ENCODE results near the gene UGT1A4. TPM values are rescaled to one million over a fixed set of nuclear protein-coding genes. Genes with fewer than 3 reads are reported as not detected.

The UGT1A4 gene
- total RNA-seq, 1 donor from 2014 or later, result not detected

DNA sequence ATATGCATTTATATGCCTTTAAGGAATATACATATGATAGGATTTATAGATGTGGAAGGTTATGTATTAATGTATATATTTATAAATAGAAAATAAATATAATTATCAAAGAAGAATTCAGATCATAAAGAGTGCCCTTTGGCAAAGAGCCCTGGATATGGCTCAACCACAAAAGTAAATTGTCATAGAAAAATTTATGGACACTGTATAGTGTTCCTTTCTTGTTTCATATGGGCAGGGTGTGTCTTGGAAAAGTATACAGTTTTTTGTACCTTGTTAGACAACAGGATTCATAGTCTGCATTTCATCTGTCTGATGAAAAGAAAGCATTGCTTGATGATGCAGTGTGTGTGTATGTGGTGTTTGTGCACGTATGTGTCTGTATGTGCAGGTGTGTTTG, 33.9 kb upstream of the UGT1A4 start:
- no peak for DNase-seq (ENCODE audit: low spot score)
- H3K36me3 Mint-ChIP-seq (ENCODE audit: low read depth), result peaks cover 2% of the 10 kb centered on the region
- no peaks in the 10 kb centered on the region for H3K4me1 Mint-ChIP-seq (ENCODE audit: low read depth)
- TF ChIP-seq, protein P1, sequence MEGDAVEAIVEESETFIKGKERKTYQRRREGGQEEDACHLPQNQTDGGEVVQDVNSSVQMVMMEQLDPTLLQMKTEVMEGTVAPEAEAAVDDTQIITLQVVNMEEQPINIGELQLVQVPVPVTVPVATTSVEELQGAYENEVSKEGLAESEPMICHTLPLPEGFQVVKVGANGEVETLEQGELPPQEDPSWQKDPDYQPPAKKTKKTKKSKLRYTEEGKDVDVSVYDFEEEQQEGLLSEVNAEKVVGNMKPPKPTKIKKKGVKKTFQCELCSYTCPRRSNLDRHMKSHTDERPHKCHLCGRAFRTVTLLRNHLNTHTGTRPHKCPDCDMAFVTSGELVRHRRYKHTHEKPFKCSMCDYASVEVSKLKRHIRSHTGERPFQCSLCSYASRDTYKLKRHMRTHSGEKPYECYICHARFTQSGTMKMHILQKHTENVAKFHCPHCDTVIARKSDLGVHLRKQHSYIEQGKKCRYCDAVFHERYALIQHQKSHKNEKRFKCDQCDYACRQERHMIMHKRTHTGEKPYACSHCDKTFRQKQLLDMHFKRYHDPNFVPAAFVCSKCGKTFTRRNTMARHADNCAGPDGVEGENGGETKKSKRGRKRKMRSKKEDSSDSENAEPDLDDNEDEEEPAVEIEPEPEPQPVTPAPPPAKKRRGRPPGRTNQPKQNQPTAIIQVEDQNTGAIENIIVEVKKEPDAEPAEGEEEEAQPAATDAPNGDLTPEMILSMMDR (IDR thresholded peaks at IDR 0.05), result no peak
- H3K9me3 Mint-ChIP-seq (ENCODE audit: low read depth), result no peaks in the 10 kb centered on the region
- H3K27ac Mint-ChIP-seq (ENCODE audit: unreplicated experiment), result no peak overlapping the region
- no peaks in the 10 kb centered on the region for H3K27me3 Mint-ChIP-seq (ENCODE audit: low read depth)
- H3K4me3 Mint-ChIP-seq (ENCODE audit: unreplicated experiment), result no peak overlapping the region

DNA sequence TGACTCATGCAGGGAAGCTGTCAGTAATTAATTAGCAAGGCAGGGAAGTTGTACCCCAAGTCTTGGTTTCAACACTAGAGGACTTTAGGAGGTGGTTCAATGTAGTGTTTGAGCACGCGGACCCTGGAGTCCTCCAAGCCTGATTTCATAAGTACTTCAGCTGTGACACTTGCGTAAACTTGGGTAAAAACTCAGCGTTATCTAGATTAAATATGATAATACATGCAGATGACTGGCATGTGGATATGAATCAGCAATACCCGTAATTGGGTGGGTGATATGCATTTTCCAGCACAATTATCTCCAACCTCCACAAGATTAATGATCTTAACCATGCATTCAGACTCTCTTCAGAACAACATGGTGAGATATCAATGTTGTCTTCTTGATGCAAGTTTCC, 31.6 kb upstream of the UGT1A4 start:
- no peak for DNase-seq (ENCODE audit: low spot score)
- Mint-ChIP-seq H3K4me3 (ENCODE audit: unreplicated experiment) (no peak overlapping the region), H3K9me3 (ENCODE audit: low read depth) (no peaks in the 10 kb centered on the region), H3K27ac (ENCODE audit: unreplicated experiment) (no peak overlapping the region), H3K36me3 (ENCODE audit: low read depth) (peaks cover 2% of the 10 kb centered on the region), H3K27me3 (ENCODE audit: low read depth) (no peaks in the 10 kb centered on the region), H3K4me1 (ENCODE audit: low read depth) (no peaks in the 10 kb centered on the region)
- TF ChIP-seq, protein P1 (IDR thresholded peaks at IDR 0.05), result no peak

DNA sequence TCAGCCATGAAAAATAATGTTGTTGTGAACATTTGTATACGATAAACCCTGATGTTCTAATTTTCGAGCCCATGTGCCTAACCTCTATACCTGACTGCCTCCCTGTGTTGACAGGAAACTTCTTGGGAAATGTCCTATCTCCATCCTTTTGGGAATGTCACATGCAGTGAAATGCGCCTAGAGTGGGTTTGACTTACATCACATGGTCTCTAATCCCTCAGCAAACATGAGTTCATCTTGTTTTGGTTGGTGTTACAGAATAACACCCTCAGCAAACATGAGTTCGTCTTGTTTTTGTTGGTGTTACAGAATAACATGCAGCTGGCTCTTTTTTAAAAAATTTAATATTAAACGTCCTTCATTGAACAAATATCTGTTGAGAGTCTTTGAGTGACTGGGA, 30.2 kb upstream of the UGT1A4 start:
- Mint-ChIP-seq H3K27me3 (ENCODE audit: low read depth) (no peaks in the 10 kb centered on the region), H3K27ac (ENCODE audit: unreplicated experiment) (no peak overlapping the region), H3K4me3 (ENCODE audit: unreplicated experiment) (no peak overlapping the region), H3K4me1 (ENCODE audit: low read depth) (no peaks in the 10 kb centered on the region), H3K36me3 (ENCODE audit: low read depth) (peaks cover 2% of the 10 kb centered on the region), H3K9me3 (ENCODE audit: low read depth) (no peaks in the 10 kb centered on the region)
- no peak for DNase-seq (ENCODE audit: low spot score)
- TF ChIP-seq, protein P1 (IDR thresholded peaks at IDR 0.05), result no peak

DNA sequence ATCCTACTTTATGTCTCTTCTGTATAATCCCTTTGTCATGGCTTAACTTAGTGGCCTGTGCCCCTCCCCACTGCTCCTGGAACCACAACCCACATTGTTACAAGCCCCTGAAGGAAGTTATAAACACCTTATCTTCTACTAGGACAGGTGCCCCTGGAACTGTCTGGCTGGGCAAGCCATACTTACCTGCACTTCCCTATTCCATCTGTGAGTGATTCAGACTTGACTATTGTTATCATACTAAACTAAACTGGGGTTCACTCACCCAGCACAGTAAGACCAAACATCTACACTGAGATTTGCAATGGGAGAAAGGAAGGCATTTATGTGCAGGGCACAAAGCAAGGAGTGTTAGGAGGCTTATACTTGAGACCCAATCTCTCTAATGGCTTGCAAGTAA, 29.5 kb upstream of the UGT1A4 start:
- DNase-seq (ENCODE audit: low spot score), result no peak
- no peak overlapping the region for H3K27ac Mint-ChIP-seq (ENCODE audit: unreplicated experiment)
- TF ChIP-seq, protein P1 (IDR thresholded peaks at IDR 0.05), result no peak
- H3K27me3 Mint-ChIP-seq (ENCODE audit: low read depth), result no peaks in the 10 kb centered on the region
- H3K4me3 Mint-ChIP-seq (ENCODE audit: unreplicated experiment), result no peak overlapping the region
- no peaks in the 10 kb centered on the region for H3K4me1 Mint-ChIP-seq (ENCODE audit: low read depth)
- H3K36me3 Mint-ChIP-seq (ENCODE audit: low read depth), result peaks cover 2% of the 10 kb centered on the region
- H3K9me3 Mint-ChIP-seq (ENCODE audit: low read depth), result no peaks in the 10 kb centered on the region

DNA sequence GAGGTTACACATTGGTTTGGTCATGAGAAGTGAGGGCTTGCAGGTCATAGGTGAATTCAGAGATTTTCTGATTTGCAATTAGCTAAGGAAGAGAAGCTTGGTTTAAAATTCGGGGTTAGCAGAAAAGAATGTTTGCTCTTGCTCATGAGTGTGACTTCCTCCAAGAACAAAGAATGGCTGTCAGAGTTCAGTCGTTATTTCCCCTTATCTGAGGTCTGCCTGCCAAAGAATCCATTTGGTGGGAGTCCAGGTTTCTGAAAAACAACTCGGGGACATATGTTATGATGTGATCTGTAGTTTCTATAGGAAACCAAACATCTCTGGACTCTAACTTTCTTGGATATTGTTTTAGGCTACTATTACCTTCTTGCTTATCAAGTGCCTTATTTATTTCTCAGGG, 29.0 kb upstream of the UGT1A4 start:
- H3K27me3 Mint-ChIP-seq (ENCODE audit: low read depth), result no peaks in the 10 kb centered on the region
- TF ChIP-seq, protein P1 (IDR thresholded peaks at IDR 0.05), result no peak
- no peaks in the 10 kb centered on the region for H3K4me1 Mint-ChIP-seq (ENCODE audit: low read depth)
- H3K9me3 Mint-ChIP-seq (ENCODE audit: low read depth), result no peaks in the 10 kb centered on the region
- peaks cover 2% of the 10 kb centered on the region for H3K36me3 Mint-ChIP-seq (ENCODE audit: low read depth)
- DNase-seq (ENCODE audit: low spot score), result no peak
- no peak overlapping the region for H3K27ac Mint-ChIP-seq (ENCODE audit: unreplicated experiment)
- no peak overlapping the region for H3K4me3 Mint-ChIP-seq (ENCODE audit: unreplicated experiment)
